ENCODE results near the gene ACADVL. TPM values are rescaled to one million over a fixed set of nuclear protein-coding genes. Genes with fewer than 3 reads are reported as not detected.
A peak's percentile ranks its signal among the peaks of the same experiment; 100 is the strongest.

ACADVL gene
- total RNA-seq, 4 donors from 2014 or later: 250 to 662 (median 544) TPM

DNA sequence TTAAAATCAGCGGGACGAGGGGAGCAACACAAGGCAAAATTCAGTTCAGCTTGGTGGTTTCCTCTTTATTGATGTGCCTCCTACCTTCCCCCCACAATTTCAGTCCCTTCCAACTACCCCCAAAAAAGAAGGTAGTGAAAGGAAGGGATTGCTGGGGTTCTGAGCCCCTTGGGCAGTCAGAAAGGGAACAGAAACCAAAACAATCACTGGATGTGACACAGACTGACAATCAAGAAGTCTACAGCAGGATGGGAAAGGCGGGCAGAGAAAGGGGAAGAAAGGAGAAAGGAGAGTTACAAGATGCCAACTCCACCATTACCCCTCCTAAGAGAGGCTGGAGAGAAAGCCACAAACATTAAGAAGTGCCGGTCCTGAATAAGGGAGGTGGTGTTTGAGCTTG lies 20.6 kb downstream of the ACADVL start:
- H3K36me3 ChIP-seq: peaks cover 25 to 52% (median 46%) of the 10 kb centered on the region in 4 donors
- no peaks in the 10 kb centered on the region for H3K9me3 ChIP-seq
- TF ChIP-seq, protein P1, sequence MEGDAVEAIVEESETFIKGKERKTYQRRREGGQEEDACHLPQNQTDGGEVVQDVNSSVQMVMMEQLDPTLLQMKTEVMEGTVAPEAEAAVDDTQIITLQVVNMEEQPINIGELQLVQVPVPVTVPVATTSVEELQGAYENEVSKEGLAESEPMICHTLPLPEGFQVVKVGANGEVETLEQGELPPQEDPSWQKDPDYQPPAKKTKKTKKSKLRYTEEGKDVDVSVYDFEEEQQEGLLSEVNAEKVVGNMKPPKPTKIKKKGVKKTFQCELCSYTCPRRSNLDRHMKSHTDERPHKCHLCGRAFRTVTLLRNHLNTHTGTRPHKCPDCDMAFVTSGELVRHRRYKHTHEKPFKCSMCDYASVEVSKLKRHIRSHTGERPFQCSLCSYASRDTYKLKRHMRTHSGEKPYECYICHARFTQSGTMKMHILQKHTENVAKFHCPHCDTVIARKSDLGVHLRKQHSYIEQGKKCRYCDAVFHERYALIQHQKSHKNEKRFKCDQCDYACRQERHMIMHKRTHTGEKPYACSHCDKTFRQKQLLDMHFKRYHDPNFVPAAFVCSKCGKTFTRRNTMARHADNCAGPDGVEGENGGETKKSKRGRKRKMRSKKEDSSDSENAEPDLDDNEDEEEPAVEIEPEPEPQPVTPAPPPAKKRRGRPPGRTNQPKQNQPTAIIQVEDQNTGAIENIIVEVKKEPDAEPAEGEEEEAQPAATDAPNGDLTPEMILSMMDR (IDR thresholded peaks at IDR 0.05): no peak
- TF ChIP-seq POLR2AphosphoS5 (IDR thresholded peaks at IDR 0.05) (no peak), EP300 (IDR thresholded peaks at IDR 0.05) (no peak), POLR2A (IDR thresholded peaks at IDR 0.05; ENCODE audit: low read depth) (no peak)
- intact Hi-C loops (cut with DNase I): no loop called here
- DNase-seq (ENCODE audit: extremely low spot score): no peak
- H3K4me1 ChIP-seq: peaks cover 35 to 59% (median 56%) of the 10 kb centered on the region in 4 donors
- H3K4me3 ChIP-seq: peak overlapping the region in 3 of 4 donors; percentile 90 to 98 (median 94)
- 57% methylated on average over 4 of the region's 4 CpGs for WGBS
- no peaks in the 10 kb centered on the region for H3K27me3 ChIP-seq
- H3K27ac ChIP-seq (replicated peaks in 1 of 4): peak overlapping the region; percentile 97 to 99 (median 97)

DNA sequence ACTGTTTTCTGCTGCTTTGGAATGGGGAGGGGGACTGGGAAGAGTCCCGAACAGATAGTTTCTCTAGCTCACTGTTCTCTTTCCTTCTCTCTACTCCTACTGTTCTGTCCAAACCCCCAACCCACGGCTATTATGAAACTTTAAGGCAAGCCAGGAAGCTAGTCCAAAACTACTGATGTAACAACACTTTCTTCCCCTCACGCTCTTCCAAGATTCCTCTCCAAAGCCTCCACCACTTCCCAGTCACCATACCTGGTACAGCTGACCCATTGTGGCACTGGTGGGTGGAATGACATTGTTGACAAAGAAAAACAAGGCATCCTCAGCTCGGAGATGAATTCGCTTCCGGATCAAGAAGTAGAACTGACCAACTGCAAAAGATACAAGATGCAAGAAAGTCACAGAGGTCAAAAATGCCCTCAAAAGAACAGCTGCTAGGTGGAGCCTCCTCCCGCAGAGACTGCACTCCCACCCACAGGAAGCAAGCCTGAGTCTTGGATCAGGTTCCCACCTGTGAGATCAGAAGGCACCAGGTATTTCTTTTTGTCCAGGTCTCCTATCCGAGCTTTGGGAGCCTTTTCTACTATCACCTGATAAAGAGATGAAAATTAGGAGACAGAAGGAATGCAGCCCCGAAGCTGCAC lies 21.5 kb downstream of the ACADVL start:
- Histone ChIP-seq H3K4me3 (peak overlapping the region; percentile 86 to 98 (median 92)), H3K27ac (replicated peaks in 1 of 4) (peak overlapping the region; percentile 97 to 99 (median 97)), H3K9me3 (no peaks in the 10 kb centered on the region), H3K4me1 (peaks cover 35 to 51% (median 48%) of the 10 kb centered on the region in 4 donors), H3K27me3 (no peaks in the 10 kb centered on the region), H3K36me3 (peaks cover 29 to 52% (median 46%) of the 10 kb centered on the region in 4 donors)
- TF ChIP-seq, protein P1 (IDR thresholded peaks at IDR 0.05): no peak
- TF ChIP-seq POLR2A (IDR thresholded peaks at IDR 0.05; ENCODE audit: low read depth) (no peak), POLR2AphosphoS5 (IDR thresholded peaks at IDR 0.05) (no peak), EP300 (IDR thresholded peaks at IDR 0.05) (no peak)
- WGBS: 40% methylated on average over 9 of the region's 9 CpGs
- no peak for DNase-seq (ENCODE audit: extremely low spot score)
- intact Hi-C loops (cut with DNase I): no loop called here

DNA sequence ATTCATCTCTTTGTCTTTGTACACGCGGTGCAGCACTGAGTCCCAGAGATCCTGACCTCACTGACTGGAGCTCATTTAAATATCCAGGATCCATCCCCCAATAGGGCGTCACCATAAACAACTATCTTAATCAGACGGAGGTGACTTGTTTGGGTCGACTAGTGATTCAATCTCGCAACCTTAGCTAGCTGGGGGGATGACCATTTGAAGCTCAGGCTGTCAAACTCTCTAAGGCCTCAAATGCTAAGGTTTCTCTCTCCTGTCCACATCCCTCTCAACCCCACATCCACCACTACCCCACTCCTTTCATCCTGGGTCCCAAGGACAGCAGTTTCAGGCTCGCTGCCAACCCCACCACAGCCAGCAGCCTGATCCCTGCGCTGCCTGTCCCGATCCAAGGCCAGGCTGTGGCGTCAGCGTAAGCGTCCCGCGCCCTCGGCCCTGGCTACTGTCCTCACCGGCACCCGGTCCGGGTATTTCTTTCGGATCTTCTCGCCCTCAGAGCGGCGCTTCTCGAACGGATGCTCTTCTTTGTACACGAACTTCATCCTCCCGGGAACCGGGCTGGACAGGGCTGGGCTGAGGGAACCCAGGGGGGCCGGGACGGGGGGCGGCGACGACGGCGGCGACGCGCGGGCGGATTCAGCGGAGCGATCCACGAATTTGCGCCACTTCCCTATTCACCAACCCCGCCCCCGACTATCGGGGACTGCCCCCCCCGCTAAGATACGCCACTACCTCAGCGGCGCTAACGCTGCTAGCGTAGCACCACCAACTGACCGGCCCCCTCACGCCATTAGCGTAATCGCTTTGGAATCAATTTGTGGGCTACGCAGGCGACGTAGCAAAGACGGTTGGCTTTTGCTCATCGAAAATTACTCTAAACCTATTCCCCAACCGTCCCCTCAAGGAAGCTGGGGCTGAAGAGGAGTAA lies 22.3 kb downstream of the ACADVL start, which contains the start of gene GABARAP:
Gene GABARAP, minus strand, starts transcription at position 667 of the 934 bp plus-strand sequence. Its CDS starts 119 bp downstream, at position 548.
- H3K27ac ChIP-seq (replicated peaks in 1 of 4): peak within 1 kb of the TSS; percentile 97 to 99 (median 97)
- H3K27me3 ChIP-seq: no peaks in the 10 kb centered on the region
- DNase-seq (ENCODE audit: extremely low spot score): peak; percentile 99
- intact Hi-C loops (cut with DNase I): no loop called here
- under 1% methylated on average over 56 of the region's 62 CpGs for WGBS
- no peaks in the 10 kb centered on the region for H3K9me3 ChIP-seq
- peaks cover 34 to 42% (median 40%) of the 10 kb centered on the region in 4 donors for H3K4me1 ChIP-seq
- TF ChIP-seq EP300 (IDR thresholded peaks at IDR 0.05): no peak
- TF ChIP-seq POLR2A (IDR thresholded peaks at IDR 0.05; ENCODE audit: low read depth): peak; percentile 78
- TF ChIP-seq POLR2AphosphoS5 (IDR thresholded peaks at IDR 0.05): peak; percentile 60 to 81
- H3K4me3 ChIP-seq: peak within 1 kb of the TSS; percentile 86 to 98 (median 92)
- H3K36me3 ChIP-seq: peaks cover 32 to 52% (median 48%) of the 10 kb centered on the region in 4 donors

DNA sequence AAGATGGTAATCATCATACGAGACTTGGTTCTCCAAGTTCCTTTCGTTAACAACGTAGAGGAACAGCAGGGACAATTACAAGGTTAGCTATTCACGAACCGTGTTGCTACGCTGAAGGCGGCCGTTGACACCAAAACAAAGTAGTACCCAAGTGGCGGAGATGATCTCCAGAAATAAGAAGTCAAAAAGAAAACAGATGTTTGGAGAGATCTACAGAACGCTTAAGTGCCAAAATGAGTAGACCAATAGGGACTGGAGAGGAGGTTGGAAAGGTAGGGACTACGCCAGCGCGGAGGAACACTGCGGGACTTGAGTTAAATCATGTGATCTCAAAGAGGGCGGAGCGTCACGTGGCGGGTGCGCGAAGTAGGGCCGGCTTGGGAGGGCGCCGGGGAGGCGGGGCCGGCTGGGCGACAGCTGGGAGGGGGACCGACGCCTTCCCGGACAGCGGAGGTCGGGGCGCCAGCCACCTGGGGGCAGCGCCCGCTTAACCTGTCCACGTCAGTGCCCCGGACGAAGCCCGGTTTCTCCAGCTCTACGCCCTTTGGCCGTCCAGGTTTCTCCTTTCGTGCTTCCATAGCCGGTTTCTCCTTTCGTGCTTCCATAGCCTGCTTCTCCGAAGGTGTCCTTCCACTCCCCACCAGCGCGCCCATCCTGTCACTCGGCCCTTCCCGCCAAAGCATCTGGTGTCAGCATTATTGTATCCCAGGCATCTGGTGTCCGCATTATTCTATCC lies 23.1 kb downstream of the ACADVL start:
- intact Hi-C loops (cut with DNase I): no loop called here
- TF ChIP-seq, protein P1 (IDR thresholded peaks at IDR 0.05): peak in 1 of 3 experiments; percentile 9
- TF ChIP-seq POLR2A (IDR thresholded peaks at IDR 0.05; ENCODE audit: low read depth): peak; percentile 58
- peak; percentile 94 to 98 for TF ChIP-seq POLR2AphosphoS5 (IDR thresholded peaks at IDR 0.05)
- TF ChIP-seq EP300 (IDR thresholded peaks at IDR 0.05): no peak
- Histone ChIP-seq H3K27me3 (no peaks in the 10 kb centered on the region), H3K4me1 (peaks cover 29 to 38% (median 35%) of the 10 kb centered on the region in 4 donors), H3K9me3 (no peaks in the 10 kb centered on the region), H3K36me3 (peaks cover 34 to 50% (median 49%) of the 10 kb centered on the region in 4 donors), H3K4me3 (peak overlapping the region; percentile 86 to 98 (median 92)), H3K27ac (replicated peaks in 1 of 4) (peak overlapping the region; percentile 97 to 99 (median 97))
- peak; percentile 99 for DNase-seq (ENCODE audit: extremely low spot score)
- WGBS: 1% methylated on average over 47 of the region's 49 CpGs

Measured in esophagus muscularis mucosa (tissue), 4 donors.